GM12873 (cell line): Measurements from ENCODE around the gene PICALM.

Experiments
- CTCF ChIP-seq: IDR thresholded peaks from 2 replicates; pipeline ENCODE4 v1.5.1; 2012; ENCODE audit warnings: low read depth, mild to moderate bottlenecking, moderate library complexity, low read length, control low read depth; ENCODE audit not compliant: insufficient read depth; ENCODE audit errors: missing control alignments

PICALM gene

GRCh38 chr11:85955531-85955930 lies 113.4 kb downstream of the PICALM start:
- TF ChIP-seq CTCF = no peak

- no peak for TF ChIP-seq CTCF
Measured at GRCh38 chr11:85953491-85954143, 115.3 kb downstream of the PICALM start.

GRCh38 chr11:85951428-85952107 lies 117.3 kb downstream of the PICALM start:
- no peak for TF ChIP-seq CTCF

GRCh38 chr11:85951049-85951405 lies 117.9 kb downstream of the PICALM start:
- no peak for TF ChIP-seq CTCF

GRCh38 chr11:85950317-85951048 lies 118.4 kb downstream of the PICALM start:
- no peak for TF ChIP-seq CTCF

- no peak for TF ChIP-seq CTCF
Measured at GRCh38 chr11:85949798-85950197, 119.1 kb downstream of the PICALM start.

- no peak for TF ChIP-seq CTCF
Measured at GRCh38 chr11:85948884-85949283, 120.0 kb downstream of the PICALM start.
